ENCODE measurements around the gene NCOR1. TPM values are rescaled to one million over a fixed set of nuclear protein-coding genes. Genes with fewer than 3 reads are reported as not detected.
"Not testable (repeated sequence)": the region's sequence is repeated elsewhere in the genome, so short reads cannot be mapped to it uniquely, and the experiment has no call there.

The NCOR1 gene
- total RNA-seq, 1 donor from 2014 or later = 79.3 TPM

DNA sequence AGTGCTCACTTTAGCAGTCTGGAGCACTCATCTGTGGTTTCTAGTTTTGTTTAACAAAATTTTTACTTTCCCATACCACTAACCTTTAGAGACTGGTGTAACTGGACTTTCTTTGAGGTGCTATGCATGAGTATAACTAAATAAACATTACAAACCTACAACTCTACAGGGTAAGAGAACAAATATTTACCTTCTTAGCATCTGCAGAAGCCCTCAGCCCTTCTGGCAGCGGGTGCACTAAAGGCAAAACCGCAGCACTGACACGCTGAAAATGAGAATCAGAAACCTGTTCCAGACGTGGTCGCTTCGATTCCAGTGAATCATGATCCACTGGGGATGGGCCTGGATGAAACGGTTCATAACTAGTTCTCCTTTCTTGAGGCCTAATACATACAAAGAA, 43.7 kb downstream of the NCOR1 start:
- Histone ChIP-seq H3K4me3 (ENCODE audit: low read depth, low read length) (no peak overlapping the region), H3K36me3 (ENCODE audit: control insufficient read depth, insufficient read depth, low read length) (no peaks in the 10 kb centered on the region), H3K27me3 (ENCODE audit: control insufficient read depth, insufficient read depth, low read length) (no peaks in the 10 kb centered on the region)
- no peak for DNase-seq (ENCODE audit: low read depth)
- TF ChIP-seq, protein P1, sequence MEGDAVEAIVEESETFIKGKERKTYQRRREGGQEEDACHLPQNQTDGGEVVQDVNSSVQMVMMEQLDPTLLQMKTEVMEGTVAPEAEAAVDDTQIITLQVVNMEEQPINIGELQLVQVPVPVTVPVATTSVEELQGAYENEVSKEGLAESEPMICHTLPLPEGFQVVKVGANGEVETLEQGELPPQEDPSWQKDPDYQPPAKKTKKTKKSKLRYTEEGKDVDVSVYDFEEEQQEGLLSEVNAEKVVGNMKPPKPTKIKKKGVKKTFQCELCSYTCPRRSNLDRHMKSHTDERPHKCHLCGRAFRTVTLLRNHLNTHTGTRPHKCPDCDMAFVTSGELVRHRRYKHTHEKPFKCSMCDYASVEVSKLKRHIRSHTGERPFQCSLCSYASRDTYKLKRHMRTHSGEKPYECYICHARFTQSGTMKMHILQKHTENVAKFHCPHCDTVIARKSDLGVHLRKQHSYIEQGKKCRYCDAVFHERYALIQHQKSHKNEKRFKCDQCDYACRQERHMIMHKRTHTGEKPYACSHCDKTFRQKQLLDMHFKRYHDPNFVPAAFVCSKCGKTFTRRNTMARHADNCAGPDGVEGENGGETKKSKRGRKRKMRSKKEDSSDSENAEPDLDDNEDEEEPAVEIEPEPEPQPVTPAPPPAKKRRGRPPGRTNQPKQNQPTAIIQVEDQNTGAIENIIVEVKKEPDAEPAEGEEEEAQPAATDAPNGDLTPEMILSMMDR (IDR thresholded peaks at IDR 0.05; ENCODE audit: insufficient read depth, low read length, poor library complexity, severe bottlenecking) = no peak

DNA sequence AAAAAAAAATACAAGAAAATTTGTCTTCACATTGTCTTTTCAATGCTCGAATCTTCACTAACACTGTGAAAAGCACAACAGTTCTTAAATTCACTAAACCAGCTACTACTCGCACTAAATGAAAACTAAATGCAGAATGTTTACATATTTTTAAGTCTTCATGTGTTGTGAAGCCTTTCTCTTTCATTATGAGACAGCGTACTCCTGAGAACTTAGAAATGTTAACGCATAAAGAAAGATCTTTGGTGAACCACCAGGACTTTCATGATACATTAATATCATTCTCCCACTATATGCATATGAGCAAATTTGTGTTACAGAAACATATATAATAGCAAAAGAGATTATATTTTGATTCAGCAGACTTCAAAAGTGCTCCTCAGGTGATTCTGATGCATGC, 48.6 kb downstream of the NCOR1 start:
- not testable (repeated sequence) for H3K36me3 ChIP-seq (ENCODE audit: control insufficient read depth, insufficient read depth, low read length); H3K4me3 ChIP-seq (ENCODE audit: low read depth, low read length); H3K27me3 ChIP-seq (ENCODE audit: control insufficient read depth, insufficient read depth, low read length); DNase-seq (ENCODE audit: low read depth)

- Histone ChIP-seq H3K36me3 (ENCODE audit: control insufficient read depth, insufficient read depth, low read length) (no peaks in the 10 kb centered on the region), H3K4me3 (ENCODE audit: low read depth, low read length) (no peak overlapping the region), H3K27me3 (ENCODE audit: control insufficient read depth, insufficient read depth, low read length) (no peaks in the 10 kb centered on the region)
- no peak for DNase-seq (ENCODE audit: low read depth)
- TF ChIP-seq, protein P1 (IDR thresholded peaks at IDR 0.05; ENCODE audit: insufficient read depth, low read length, poor library complexity, severe bottlenecking) = no peak
Measured at GRCh38 chr17:16158714-16159113, 56.6 kb downstream of the NCOR1 start.

GRCh38 chr17:16155536-16155935, 59.8 kb downstream of the NCOR1 start:
- no peaks in the 10 kb centered on the region for H3K27me3 ChIP-seq (ENCODE audit: control insufficient read depth, insufficient read depth, low read length)
- TF ChIP-seq, protein P1 (IDR thresholded peaks at IDR 0.05; ENCODE audit: insufficient read depth, low read length, poor library complexity, severe bottlenecking) = no peak
- no peak overlapping the region for H3K4me3 ChIP-seq (ENCODE audit: low read depth, low read length)
- no peak for DNase-seq (ENCODE audit: low read depth)
- no peaks in the 10 kb centered on the region for H3K36me3 ChIP-seq (ENCODE audit: control insufficient read depth, insufficient read depth, low read length)

- not testable (repeated sequence) for DNase-seq (ENCODE audit: low read depth); H3K27me3 ChIP-seq (ENCODE audit: control insufficient read depth, insufficient read depth, low read length); H3K4me3 ChIP-seq (ENCODE audit: low read depth, low read length); H3K36me3 ChIP-seq (ENCODE audit: control insufficient read depth, insufficient read depth, low read length)
Measured at GRCh38 chr17:16152326-16152725, 63.0 kb downstream of the NCOR1 start.

GRCh38 chr17:16150251-16150856, 65.0 kb downstream of the NCOR1 start:
- H3K27me3 ChIP-seq (ENCODE audit: control insufficient read depth, insufficient read depth, low read length) = no peaks in the 10 kb centered on the region
- DNase-seq (ENCODE audit: low read depth) = no peak
- H3K36me3 ChIP-seq (ENCODE audit: control insufficient read depth, insufficient read depth, low read length) = no peaks in the 10 kb centered on the region
- no peak overlapping the region for H3K4me3 ChIP-seq (ENCODE audit: low read depth, low read length)
- TF ChIP-seq, protein P1 (IDR thresholded peaks at IDR 0.05; ENCODE audit: insufficient read depth, low read length, poor library complexity, severe bottlenecking) = no peak

- DNase-seq (ENCODE audit: low read depth) = no peak
- TF ChIP-seq, protein P1 (IDR thresholded peaks at IDR 0.05; ENCODE audit: insufficient read depth, low read length, poor library complexity, severe bottlenecking) = no peak
- H3K36me3 ChIP-seq (ENCODE audit: control insufficient read depth, insufficient read depth, low read length) = no peaks in the 10 kb centered on the region
- H3K27me3 ChIP-seq (ENCODE audit: control insufficient read depth, insufficient read depth, low read length) = no peaks in the 10 kb centered on the region
- H3K4me3 ChIP-seq (ENCODE audit: low read depth, low read length) = no peak overlapping the region
Measured at GRCh38 chr17:16148596-16148995, 66.7 kb downstream of the NCOR1 start.

GRCh38 chr17:16145319-16145890, 69.9 kb downstream of the NCOR1 start:
- not testable (repeated sequence) for H3K4me3 ChIP-seq (ENCODE audit: low read depth, low read length); H3K36me3 ChIP-seq (ENCODE audit: control insufficient read depth, insufficient read depth, low read length); H3K27me3 ChIP-seq (ENCODE audit: control insufficient read depth, insufficient read depth, low read length); DNase-seq (ENCODE audit: low read depth)

Data from kidney epithelial cell (primary cell).